GM18907 (cell line): Measurements from ENCODE around the gene EGR2.
A peak's percentile ranks its signal among the peaks of the same experiment; 100 is the strongest.

Experiments
- ATAC-seq: cut with Tn5 transposase; IDR thresholded peaks from one replicate; pipeline ENCODE4 v1.9.1; 2021; ENCODE audit warnings: mild to moderate bottlenecking, moderate library complexity; ENCODE audit not compliant: unreplicated experiment

Gene EGR2

GRCh38 chr10:62816331-62817120 lies at the start of gene EGR2:
Gene EGR2, minus strand, starts transcription at chr10:62816366. Its CDS starts 337 bp downstream, at chr10:62816029.
- ATAC-seq, result peak; percentile 85

- no peak for ATAC-seq
Measured at GRCh38 chr10:62862447-62862846, 46.3 kb upstream of the EGR2 start.

- ATAC-seq, result no peak
Measured at GRCh38 chr10:62861507-62861906, 45.3 kb upstream of the EGR2 start.

- no peak for ATAC-seq
Measured at GRCh38 chr10:62860946-62861345, 44.8 kb upstream of the EGR2 start.

- no peak for ATAC-seq
Measured at GRCh38 chr10:62858364-62858763, 42.2 kb upstream of the EGR2 start.

GRCh38 chr10:62856021-62856420 lies 39.9 kb upstream of the EGR2 start:
- ATAC-seq, result no peak

- peak; percentile 31 for ATAC-seq
Measured at GRCh38 chr10:62853710-62854109, 37.5 kb upstream of the EGR2 start.

- ATAC-seq, result peak; percentile 85
Measured at GRCh38 chr10:62852961-62853702, 37.0 kb upstream of the EGR2 start.

GRCh38 chr10:62851442-62851841 lies 35.3 kb upstream of the EGR2 start:
- no peak for ATAC-seq

GRCh38 chr10:62850646-62851045 lies 34.5 kb upstream of the EGR2 start:
- no peak for ATAC-seq

- no peak for ATAC-seq
Measured at GRCh38 chr10:62847433-62847832, 31.3 kb upstream of the EGR2 start.

GRCh38 chr10:62844280-62845011 lies 28.3 kb upstream of the EGR2 start:
- no peak for ATAC-seq

GRCh38 chr10:62843600-62843999 lies 27.4 kb upstream of the EGR2 start:
- ATAC-seq, result no peak

- peak; percentile 56 for ATAC-seq
Measured at GRCh38 chr10:62842983-62843382, 26.8 kb upstream of the EGR2 start.

GRCh38 chr10:62839590-62839989 lies 23.4 kb upstream of the EGR2 start:
- ATAC-seq, result no peak

GRCh38 chr10:62831346-62831745 lies 15.2 kb upstream of the EGR2 start:
- ATAC-seq, result no peak

GRCh38 chr10:62830679-62831078 lies 14.5 kb upstream of the EGR2 start:
- ATAC-seq, result no peak

GRCh38 chr10:62829622-62830021 lies 13.5 kb upstream of the EGR2 start:
- no peak for ATAC-seq

GRCh38 chr10:62826273-62826672 lies 10.1 kb upstream of the EGR2 start:
- ATAC-seq, result no peak

GRCh38 chr10:62820586-62820985 lies 4.4 kb upstream of the EGR2 start:
- ATAC-seq, result no peak

GRCh38 chr10:62819141-62819920 lies 3.2 kb upstream of the EGR2 start:
- no peak for ATAC-seq
